ENCODE results near the gene SORL1-AS1.

The SORL1-AS1 gene

GRCh38 chr11:121476379-121477032, 23.7 kb upstream of the SORL1-AS1 start:
- no peak for DNase-seq (ENCODE audit: low read depth)

DNA sequence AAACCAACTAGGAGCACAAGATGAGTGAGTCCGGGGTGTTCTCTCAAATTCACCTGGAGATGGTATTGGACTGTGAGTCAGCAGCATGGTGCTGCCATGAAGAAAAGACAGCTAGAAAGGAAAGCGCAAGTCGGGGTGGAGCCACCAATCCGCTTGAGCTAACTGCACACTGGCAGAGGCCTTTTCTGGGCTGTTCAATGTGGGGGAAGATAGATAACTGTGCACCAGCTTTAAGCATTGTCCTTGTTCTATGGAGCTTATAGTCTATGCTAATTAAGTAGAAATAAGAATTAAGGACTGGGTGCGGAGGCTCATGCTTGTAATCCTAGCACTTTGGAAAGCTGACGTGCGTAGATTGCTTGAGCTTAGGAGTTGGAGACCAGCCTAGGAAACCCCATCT, 21.9 kb upstream of the SORL1-AS1 start:
- DNase-seq (ENCODE audit: low read depth) = no peak

- no peak for DNase-seq (ENCODE audit: low read depth)
These were observed 20.5 kb upstream of the SORL1-AS1 start for GRCh38 chr11:121473064-121473777.

- DNase-seq (ENCODE audit: low read depth) = no peak
These were observed 19.5 kb upstream of the SORL1-AS1 start for GRCh38 chr11:121472312-121472711.

DNA sequence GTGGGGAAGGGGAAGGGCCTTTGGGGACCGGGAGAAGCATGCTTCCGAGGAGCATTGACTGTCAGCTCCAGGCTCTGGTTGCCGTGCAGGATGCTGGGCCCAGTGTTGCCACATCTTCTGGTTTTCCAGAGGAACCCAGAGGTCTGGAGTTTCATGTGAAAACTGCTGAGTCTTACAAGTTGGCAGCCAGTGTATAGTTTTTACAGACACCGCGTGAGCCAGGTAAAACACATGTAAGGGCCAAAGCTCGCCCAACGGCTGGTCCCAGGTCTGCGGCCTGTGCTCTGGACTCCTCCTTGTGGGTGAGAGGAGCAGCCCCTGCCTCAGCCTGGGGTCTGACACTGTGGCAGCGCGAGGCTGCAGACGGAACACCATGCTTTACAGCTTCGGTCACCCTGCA, 18.4 kb upstream of the SORL1-AS1 start:
- DNase-seq (ENCODE audit: low read depth) = no peak

- no peak for DNase-seq (ENCODE audit: low read depth)
These were observed 17.1 kb upstream of the SORL1-AS1 start for GRCh38 chr11:121469910-121470309.

DNA sequence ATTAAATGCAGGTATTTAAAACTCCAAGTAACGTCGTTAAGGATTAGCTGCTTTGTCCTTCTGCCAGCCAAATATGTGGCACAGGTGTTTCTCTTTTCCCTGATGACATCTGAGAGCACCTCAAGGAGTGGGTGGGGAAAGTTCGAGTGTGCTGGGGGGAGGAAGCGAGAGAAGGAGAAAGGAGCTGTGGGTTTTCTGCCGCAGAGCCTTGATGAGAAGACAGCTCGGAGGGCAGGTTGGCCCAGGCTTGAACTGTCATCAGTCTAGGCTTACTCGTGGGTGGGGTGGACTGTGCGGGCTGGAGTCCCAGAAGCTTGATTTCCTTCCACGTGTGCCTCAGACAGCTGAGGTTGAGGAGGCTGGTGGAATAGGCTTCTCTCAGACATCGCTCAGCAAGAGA, 15.2 kb upstream of the SORL1-AS1 start:
- DNase-seq (ENCODE audit: low read depth) = peak; percentile 52

- no peak for DNase-seq (ENCODE audit: low read depth)
These were observed 14.7 kb upstream of the SORL1-AS1 start for GRCh38 chr11:121467471-121467870.

GRCh38 chr11:121466063-121466794, 13.5 kb upstream of the SORL1-AS1 start:
- DNase-seq (ENCODE audit: low read depth) = no peak

- no peak for DNase-seq (ENCODE audit: low read depth)
These were observed 12.9 kb upstream of the SORL1-AS1 start for GRCh38 chr11:121465709-121466062.

- DNase-seq (ENCODE audit: low read depth) = peak; percentile 57
These were observed 11.7 kb upstream of the SORL1-AS1 start for GRCh38 chr11:121464352-121464946.

DNA sequence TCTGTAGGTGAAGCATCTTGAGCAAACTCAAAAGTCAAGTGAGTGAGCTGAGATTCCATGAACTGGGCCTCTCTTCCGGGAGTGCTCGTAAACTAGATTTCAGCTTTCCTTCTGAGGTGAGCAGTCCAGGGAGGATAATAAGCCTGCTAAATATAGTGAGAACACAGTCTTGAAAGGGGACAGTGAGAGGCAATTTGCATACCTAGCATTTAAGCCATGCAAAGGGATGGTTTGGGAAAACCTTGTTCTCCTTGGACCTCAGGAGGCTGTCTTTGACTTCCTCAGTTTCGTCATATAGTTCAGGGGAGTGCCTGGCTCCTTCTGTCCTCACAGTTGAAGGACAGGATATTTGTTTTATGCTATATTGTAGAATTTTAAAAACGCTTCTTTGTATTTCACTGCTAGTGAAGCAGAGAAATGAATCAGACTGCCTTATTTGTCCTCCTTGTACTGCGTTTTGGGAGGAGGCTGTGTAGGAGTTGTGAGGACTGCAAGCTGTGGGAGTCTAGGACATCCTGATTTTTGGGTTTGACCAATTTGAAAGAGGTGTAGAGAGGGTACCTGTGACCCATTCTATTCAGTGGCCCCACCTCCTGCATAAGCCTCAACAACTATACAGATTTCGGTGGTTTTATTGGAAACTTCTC, 11.0 kb upstream of the SORL1-AS1 start:
- DNase-seq (ENCODE audit: low read depth) = no peak

GRCh38 chr11:121461843-121462242, 9.1 kb upstream of the SORL1-AS1 start:
- DNase-seq (ENCODE audit: low read depth) = no peak

DNA sequence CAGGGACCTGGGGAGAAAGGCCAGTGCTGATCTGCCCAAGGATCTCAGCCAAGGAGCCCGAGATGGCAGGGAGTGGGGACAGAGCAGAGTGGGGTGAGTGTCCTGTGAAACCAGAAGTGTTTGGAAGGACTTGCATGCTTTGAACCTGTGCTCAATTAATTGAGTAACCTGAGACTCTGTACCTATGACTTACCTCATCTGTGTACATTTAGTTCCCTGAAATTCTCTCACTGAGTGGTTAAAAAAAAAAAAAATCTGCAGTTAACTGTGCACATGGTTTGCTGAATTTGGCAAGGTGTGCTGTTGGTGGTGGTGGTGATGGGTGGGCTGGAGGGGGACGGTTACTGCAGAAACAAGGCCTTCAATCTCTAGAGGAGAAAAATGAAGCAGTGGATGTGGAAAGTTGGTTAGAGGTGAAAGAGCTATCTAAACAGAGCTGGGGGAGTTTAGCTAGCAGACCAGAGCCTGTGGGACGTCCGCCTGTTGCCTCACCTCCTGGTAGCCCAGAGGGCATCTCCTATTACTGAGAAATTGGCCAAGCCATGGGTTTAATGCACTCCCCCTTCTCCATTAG, 8.3 kb upstream of the SORL1-AS1 start:
- no peak for DNase-seq (ENCODE audit: low read depth)

GRCh38 chr11:121459413-121460017, 6.7 kb upstream of the SORL1-AS1 start:
- no peak for DNase-seq (ENCODE audit: low read depth)

DNA sequence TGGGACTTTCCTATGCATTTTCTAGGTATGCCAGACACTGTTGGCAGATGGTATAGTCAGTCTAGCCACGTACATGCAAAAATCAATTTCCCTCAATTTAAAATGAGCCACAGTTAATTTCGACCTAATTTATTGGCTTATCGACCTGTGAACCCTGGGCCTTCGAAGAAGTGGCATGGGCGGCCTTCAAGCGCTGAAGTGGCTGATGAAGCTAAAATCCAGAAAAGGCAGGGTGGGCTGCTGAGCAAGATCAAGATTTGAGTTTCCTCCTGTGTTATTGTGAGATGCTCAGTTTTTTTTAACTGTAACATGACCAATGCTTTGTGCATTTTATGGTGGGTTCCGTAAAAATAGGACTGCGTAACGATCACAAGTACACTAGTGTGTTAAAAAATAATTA, 5.8 kb upstream of the SORL1-AS1 start:
- no peak for DNase-seq (ENCODE audit: low read depth)

DNA sequence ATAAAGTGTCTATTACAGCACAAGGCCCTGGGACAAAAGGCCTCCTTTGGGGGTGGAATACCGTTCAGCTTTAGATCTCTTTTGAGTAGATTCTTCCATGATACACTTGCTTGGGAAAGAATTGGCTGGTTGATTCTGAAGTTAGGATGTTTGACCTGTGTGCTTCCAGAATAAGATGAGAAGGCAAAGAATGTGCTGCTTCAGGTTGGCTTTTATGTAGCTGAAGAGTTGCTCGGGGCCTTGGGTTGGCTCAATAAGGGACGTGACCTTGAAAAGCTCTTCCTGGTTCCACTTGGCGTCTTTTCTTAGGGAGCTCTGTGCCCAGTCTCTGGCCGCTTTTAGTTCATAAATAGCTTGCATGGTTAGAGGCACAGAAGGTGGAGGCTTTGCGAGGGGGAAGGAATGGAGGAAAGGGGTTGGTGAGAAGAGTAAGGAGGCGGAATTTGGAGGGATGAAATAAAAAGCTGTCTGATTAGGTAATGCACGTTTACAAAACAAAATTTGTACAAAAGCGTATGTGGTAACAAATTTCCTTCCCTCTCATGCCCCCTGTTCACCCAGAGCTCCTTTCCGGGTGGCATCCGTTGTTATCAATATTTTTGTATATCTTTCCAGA, 4.2 kb upstream of the SORL1-AS1 start:
- DNase-seq (ENCODE audit: low read depth) = no peak

GRCh38 chr11:121456151-121456550, 3.4 kb upstream of the SORL1-AS1 start:
- no peak for DNase-seq (ENCODE audit: low read depth)

- no peak for DNase-seq (ENCODE audit: low read depth)
These were observed 2.3 kb upstream of the SORL1-AS1 start for GRCh38 chr11:121455115-121455514.

GRCh38 chr11:121453589-121454299, 977 bp upstream of the SORL1-AS1 start:
- no peak for DNase-seq (ENCODE audit: low read depth)
